Measurements from ENCODE around the gene LEKR1.
"Not testable (repeated sequence)": the region's sequence is repeated elsewhere in the genome, so short reads cannot be mapped to it uniquely, and the experiment has no call there.

DNA sequence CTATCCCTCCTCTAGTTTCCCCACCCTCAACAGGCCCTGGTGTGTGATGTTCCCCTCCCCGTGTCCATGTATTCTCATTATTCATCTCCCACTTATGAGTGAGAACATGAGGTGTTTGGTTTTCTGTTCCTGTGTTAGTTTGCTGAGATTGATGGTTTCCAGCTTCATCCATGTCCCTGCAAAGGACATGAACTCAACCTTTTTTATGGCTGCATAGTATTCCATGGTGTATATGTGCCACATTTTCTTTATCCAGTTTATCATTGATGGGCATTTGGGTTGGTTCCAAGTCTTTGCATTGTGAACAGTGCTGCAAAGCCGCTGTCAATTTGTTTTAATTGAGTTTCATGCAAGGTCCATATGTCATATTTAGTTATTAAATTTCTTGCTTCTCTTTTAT is 88.1 kb downstream of the LEKR1 start:
- TF ChIP-seq CTCF (conservative IDR thresholded peaks at IDR 0.05; ENCODE audit: low read depth, low read length); EZH2 (IDR thresholded peaks at IDR 0.05; ENCODE audit: borderline replicate concordance, low read depth, low read length, poor library complexity, severe bottlenecking): not testable (repeated sequence)

Data from A673 (cell line).